ENCODE measurements around the gene USP37. TPM values are rescaled to one million over a fixed set of nuclear protein-coding genes. Genes with fewer than 3 reads are reported as not detected.
A peak's percentile ranks its signal among the peaks of the same experiment; 100 is the strongest.

The USP37 gene
- total and polyA plus RNA-seq, 2 of the 13 experiments (the other 11 are each of a cell fraction or from before 2014, with no cell fraction given), result 6.5 to 30.6 TPM

- TF ChIP-seq RERE (CRISPR knock-in tag; IDR thresholded peaks at IDR 0.05; ENCODE audit: low read depth) (no peak; the same call in 1 of the 2 replicates), ZNF883 (CRISPR knock-in tag; IDR thresholded peaks at IDR 0.05; ENCODE audit: not compliant biosample characterization) (peak; percentile 41), ZNF431 (CRISPR knock-in tag; IDR thresholded peaks at IDR 0.05; ENCODE audit: borderline replicate concordance, low read depth) (no peak), ZNF615 (CRISPR knock-in tag; IDR thresholded peaks at IDR 0.05; ENCODE audit: borderline replicate concordance) (0 out of 2 replicates have a peak, but pooled peaks have one; percentile 13), ZFP36 (IDR thresholded peaks at IDR 0.05; ENCODE audit: borderline replicate concordance, low read depth, low read length, partially characterized antibody) (peak; percentile 51), NONO (IDR thresholded peaks at IDR 0.05) (no peak), NONO (CRISPR knock-in tag; conservative IDR thresholded peaks at IDR 0.05) (peak; percentile 48; the same call in 1 of the 2 replicates), ZNF609 (CRISPR knock-in tag; IDR thresholded peaks at IDR 0.05; ENCODE audit: borderline replicate concordance) (peak; percentile 51; the same call in 1 of the 2 replicates), REST (IDR thresholded peaks at IDR 0.05; ENCODE audit: borderline replicate concordance in 1 of 2, low read depth in 1 of 2, low read length in 2 of 2) (peak in 1 of 2 experiments; percentile 48; a peak in 1 of 4 replicates), GABPB1 (CRISPR knock-in tag; IDR thresholded peaks at IDR 0.05) (peak; percentile 45), ZNF317 (CRISPR knock-in tag; IDR thresholded peaks at IDR 0.05) (peak; percentile 43; the same call in 1 of the 2 replicates), NR0B2 (CRISPR knock-in tag; IDR thresholded peaks at IDR 0.05) (no peak; the same call in 1 of the 2 replicates)
These were observed 149.3 kb downstream of the USP37 start, which contains the start of gene VIL1 (continued) for GRCh38 chr2:218418717-218419458.

All from HepG2 (cell line).